Mesothelial cell of epicardium (in vitro differentiated cells): ENCODE measurements around the gene RAE1. TPM values are rescaled to one million over a fixed set of nuclear protein-coding genes. Genes with fewer than 3 reads are reported as not detected.

ENCODE experiments used
- DNase-seq, 2 experiments: peaks; one replicate each; pipeline ENCODE4 v3.0.0; 2021; ENCODE audit warnings: low spot score in 2 of 2; ENCODE audit not compliant: unreplicated experiment in 2 of 2
- H3K27ac Mint-ChIP-seq: 2 replicates; pipeline ENCODE4 v1.8.0; 2021; ENCODE audit warnings: mixed read lengths
- H3K27me3 Mint-ChIP-seq: 2 replicates; pipeline ENCODE4 v1.8.0; 2021; ENCODE audit warnings: low read depth, mixed read lengths
- H3K36me3 Mint-ChIP-seq: 2 replicates; pipeline ENCODE4 v1.8.0; 2021; ENCODE audit warnings: mixed read lengths
- H3K4me1 Mint-ChIP-seq: 2 replicates; pipeline ENCODE4 v1.8.0; 2021; ENCODE audit warnings: mixed read lengths
- H3K4me3 Mint-ChIP-seq: 2 replicates; pipeline ENCODE4 v1.8.0; 2021; ENCODE audit warnings: mild to moderate bottlenecking, moderate library complexity, mixed read lengths
- H3K9me3 Mint-ChIP-seq: 2 replicates; pipeline ENCODE4 v1.8.0; 2021; ENCODE audit warnings: mixed read lengths
- total RNA-seq: library from RNA; stranded (reverse); gene quantifications from 3 replicates; pipeline ENCODE4 v1.2.1, GENCODE V29; 2021
- TF ChIP-seq, protein P1 (sequence below): fragments of 200-600 bp; sonication (generic); IDR thresholded peaks from one replicate; pipeline ENCODE4 v1.5.0; 2021; ENCODE audit warnings: antibody characterized with exemption; ENCODE audit not compliant: unreplicated experiment

Gene RAE1
- total RNA-seq, 1 donor from 2014 or later, result 44.4 TPM

- TF ChIP-seq, protein P1, sequence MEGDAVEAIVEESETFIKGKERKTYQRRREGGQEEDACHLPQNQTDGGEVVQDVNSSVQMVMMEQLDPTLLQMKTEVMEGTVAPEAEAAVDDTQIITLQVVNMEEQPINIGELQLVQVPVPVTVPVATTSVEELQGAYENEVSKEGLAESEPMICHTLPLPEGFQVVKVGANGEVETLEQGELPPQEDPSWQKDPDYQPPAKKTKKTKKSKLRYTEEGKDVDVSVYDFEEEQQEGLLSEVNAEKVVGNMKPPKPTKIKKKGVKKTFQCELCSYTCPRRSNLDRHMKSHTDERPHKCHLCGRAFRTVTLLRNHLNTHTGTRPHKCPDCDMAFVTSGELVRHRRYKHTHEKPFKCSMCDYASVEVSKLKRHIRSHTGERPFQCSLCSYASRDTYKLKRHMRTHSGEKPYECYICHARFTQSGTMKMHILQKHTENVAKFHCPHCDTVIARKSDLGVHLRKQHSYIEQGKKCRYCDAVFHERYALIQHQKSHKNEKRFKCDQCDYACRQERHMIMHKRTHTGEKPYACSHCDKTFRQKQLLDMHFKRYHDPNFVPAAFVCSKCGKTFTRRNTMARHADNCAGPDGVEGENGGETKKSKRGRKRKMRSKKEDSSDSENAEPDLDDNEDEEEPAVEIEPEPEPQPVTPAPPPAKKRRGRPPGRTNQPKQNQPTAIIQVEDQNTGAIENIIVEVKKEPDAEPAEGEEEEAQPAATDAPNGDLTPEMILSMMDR, result no peak
- DNase-seq, result peak in 1 of 2 experiments; percentile 26
- Mint-ChIP-seq H3K36me3 (peaks cover 11% of the 10 kb centered on the region), H3K9me3 (no peaks in the 10 kb centered on the region), H3K27ac (peak overlapping the region; percentile 53), H3K27me3 (no peaks in the 10 kb centered on the region), H3K4me3 (peak overlapping the region; percentile 83), H3K4me1 (peaks cover 30% of the 10 kb centered on the region)
Measured at GRCh38 chr20:57391439-57392301, 40.6 kb downstream of the RAE1 start.

GRCh38 chr20:57392512-57393271 is 41.6 kb downstream of the RAE1 start:
- DNase-seq, result no peak
- Mint-ChIP-seq H3K36me3 (peaks cover 15% of the 10 kb centered on the region), H3K4me3 (peak overlapping the region; percentile 83), H3K27ac (peak overlapping the region; percentile 68), H3K9me3 (no peaks in the 10 kb centered on the region), H3K27me3 (no peaks in the 10 kb centered on the region), H3K4me1 (peaks cover 30% of the 10 kb centered on the region)
- TF ChIP-seq, protein P1, result no peak

- Mint-ChIP-seq H3K27me3 (no peaks in the 10 kb centered on the region), H3K27ac (peak overlapping the region; percentile 68), H3K36me3 (peaks cover 18% of the 10 kb centered on the region), H3K4me1 (peaks cover 30% of the 10 kb centered on the region), H3K9me3 (no peaks in the 10 kb centered on the region), H3K4me3 (peak overlapping the region; percentile 83)
- TF ChIP-seq, protein P1, result no peak
- DNase-seq, result no peak
Measured at GRCh38 chr20:57393321-57394120, 42.5 kb downstream of the RAE1 start.

DNA sequence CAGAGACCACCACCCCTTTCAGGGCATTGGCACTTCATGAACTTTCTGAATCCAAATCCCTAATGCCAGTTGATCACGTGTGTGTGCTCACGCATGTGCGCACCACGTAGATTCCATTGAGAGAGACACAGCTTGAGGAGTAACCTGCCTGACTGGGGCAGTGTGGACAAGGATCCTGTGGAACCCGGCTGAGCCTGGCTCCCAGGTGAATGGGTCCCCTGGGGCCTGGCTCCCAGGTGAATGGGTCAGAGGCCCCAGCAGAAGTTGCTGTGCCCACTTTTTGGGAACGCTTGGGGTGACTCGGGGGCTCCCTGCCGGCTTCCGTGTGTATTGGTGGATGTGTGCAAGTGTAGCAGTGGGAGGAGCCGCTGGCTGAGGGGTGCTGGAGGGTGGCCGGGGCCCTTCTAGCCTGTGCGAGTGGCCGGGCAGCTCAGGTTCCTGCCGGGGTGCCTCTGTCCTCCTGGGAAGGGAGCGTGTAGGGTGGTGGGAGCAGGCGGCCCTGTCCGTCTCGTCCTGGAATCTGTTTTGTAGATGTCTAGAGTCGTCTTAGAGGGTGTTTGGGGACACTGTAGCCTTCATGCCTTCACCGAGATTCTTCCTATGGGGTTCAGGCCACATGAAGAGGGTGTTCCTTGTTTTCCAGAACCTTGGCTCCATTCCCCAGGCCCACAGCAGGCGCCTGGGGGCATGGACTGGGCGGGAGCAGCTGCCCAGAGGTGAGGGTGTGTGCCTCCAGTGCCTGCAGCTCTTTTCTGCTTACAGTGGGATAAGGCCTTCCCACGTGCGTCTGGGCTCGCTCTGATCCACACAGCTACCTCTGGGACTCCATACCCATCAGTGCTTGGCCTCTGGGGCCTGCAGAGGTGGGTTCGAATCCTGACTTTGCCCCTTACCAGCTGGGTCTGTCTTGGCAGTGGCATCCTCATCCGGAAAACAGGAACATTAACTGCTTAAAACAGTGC is 43.3 kb downstream of the RAE1 start:
- Mint-ChIP-seq H3K36me3 (peaks cover 23% of the 10 kb centered on the region), H3K9me3 (no peaks in the 10 kb centered on the region), H3K27me3 (no peaks in the 10 kb centered on the region), H3K4me3 (no peak overlapping the region), H3K4me1 (peaks cover 35% of the 10 kb centered on the region), H3K27ac (no peak overlapping the region)
- TF ChIP-seq, protein P1, result no peak
- no peak for DNase-seq
